Choroid plexus epithelial cell (primary cell): ENCODE data around the gene TPPP3.

ENCODE experiments used
- DNase-seq: peaks from one replicate; pipeline ENCODE4 v3.0.0-alpha.2; 2010; ENCODE audit warnings: low read depth
- H3K4me3 ChIP-seq: 2 replicates; pipeline ENCODE4 v1.5.1; 2011; ENCODE audit warnings: low read depth, mild to moderate bottlenecking, control low read depth, low read length, moderate library complexity
- TF ChIP-seq, protein P1 (sequence below): conservative IDR thresholded peaks from 2 replicates; pipeline ENCODE4 v1.5.1; 2011; ENCODE audit warnings: low read depth, mild to moderate bottlenecking, control low read depth, inconsistent platforms, low read length, moderate library complexity

Gene TPPP3

DNA sequence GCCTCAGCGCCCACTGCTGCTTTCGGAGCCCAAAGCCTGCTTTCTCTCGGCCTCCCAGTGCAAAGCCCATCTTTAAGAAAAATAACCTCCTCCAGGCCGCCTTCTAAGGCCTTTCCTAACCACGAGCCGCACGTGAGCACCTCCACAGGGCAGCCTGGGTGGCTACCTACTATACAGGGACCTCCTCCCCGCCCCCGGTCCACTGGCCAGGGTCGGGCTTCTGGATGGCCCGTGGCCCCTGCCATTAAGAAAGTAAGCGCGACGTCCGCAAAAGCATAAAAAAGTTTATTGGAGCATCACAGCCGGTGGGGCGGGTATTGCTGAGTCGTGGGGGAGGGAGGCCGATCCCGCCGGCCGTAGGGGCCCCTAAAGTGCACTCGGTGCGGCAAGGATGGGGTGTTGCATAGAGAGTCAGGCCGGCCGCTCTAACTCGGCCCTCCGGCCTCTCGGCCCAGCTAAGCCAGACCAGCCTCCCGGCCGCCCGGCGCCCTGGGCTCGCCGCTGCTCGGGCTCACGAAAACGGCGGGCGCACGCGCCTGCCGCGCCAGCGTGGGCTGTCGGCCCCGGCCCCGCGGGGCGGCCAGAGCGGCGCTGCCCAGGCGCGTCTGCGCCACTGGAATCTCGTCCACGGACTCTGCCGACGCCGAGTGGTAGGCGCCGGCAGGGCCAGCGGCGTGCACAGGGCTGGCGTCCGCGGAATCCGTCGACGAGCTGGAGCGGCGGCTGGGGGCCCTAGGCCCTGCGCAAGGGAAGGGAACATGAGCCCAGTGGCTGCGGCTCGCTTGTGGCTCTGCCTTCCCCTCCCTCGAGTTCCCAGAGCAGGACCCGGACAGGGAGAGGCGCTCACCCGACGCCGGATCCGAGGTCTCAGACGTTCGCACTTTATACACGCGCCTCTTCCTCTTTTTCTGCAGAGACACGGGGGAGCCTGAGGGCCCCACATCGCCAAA is 1.1 kb upstream of the TPPP3 start:
- TF ChIP-seq, protein P1, sequence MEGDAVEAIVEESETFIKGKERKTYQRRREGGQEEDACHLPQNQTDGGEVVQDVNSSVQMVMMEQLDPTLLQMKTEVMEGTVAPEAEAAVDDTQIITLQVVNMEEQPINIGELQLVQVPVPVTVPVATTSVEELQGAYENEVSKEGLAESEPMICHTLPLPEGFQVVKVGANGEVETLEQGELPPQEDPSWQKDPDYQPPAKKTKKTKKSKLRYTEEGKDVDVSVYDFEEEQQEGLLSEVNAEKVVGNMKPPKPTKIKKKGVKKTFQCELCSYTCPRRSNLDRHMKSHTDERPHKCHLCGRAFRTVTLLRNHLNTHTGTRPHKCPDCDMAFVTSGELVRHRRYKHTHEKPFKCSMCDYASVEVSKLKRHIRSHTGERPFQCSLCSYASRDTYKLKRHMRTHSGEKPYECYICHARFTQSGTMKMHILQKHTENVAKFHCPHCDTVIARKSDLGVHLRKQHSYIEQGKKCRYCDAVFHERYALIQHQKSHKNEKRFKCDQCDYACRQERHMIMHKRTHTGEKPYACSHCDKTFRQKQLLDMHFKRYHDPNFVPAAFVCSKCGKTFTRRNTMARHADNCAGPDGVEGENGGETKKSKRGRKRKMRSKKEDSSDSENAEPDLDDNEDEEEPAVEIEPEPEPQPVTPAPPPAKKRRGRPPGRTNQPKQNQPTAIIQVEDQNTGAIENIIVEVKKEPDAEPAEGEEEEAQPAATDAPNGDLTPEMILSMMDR = no peak
- peak overlapping the region; percentile 4 for H3K4me3 ChIP-seq
- no peak for DNase-seq

DNA sequence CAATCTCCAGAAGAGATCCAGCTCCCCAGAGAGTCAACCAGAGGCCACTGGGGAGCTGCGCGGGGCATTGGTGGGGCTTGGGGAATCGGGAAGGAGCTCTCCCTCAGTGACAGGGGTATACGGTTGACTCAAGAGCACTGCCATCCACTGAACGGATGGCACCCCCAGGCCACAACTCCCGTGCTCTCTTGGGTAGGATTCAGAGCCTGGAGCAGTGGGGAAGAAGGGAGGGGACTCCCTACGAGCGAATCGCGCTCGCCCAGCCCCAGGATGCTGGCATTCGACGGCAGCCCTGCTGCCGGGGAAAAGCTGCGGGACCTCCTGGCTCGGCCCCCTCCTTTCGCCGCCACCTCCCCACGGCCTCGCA is 473 bp upstream of the TPPP3 start:
- DNase-seq = no peak
- no peak overlapping the region for H3K4me3 ChIP-seq
- TF ChIP-seq, protein P1 = no peak

DNA sequence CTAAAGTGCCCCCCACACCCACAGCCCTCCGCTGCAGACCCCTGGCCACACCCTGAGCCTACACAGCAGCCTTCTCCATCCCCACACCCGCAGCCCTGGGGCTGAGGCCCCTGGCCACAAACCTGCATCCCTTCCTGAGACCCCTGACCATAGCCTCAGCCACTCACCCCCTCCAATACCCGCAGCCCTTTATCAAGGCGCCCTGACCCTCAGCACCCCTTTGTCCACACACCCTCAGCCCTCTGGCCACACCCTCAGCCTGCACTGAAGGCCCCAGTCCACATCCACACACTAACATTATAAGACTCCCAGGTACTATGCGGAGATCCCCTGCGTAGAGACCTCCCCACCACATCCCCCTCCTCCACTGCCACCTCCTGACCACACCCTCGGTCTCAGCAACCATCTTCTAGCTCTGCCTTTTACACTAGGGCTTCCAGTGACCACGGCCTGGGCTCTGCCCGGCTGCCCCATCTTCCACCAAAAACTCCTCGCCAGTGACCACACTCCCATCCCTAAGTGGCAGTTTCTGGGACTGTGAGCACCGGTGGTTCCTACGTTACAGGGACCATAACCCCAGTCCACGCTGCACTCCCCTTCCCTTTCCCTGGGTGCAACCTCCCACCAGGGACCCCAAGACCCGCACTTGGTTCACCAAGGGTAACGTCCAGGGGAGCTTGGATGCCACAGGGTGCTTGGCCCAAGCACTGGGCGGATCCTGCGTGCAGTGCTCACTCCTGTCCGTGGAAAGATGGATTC is 818 bp downstream of the TPPP3 start:
- TF ChIP-seq, protein P1 = no peak
- no peak for DNase-seq
- H3K4me3 ChIP-seq = no peak overlapping the region

GRCh38 chr16:67391424-67392300 is 1.6 kb downstream of the TPPP3 start:
- no peak overlapping the region for H3K4me3 ChIP-seq
- DNase-seq = no peak
- TF ChIP-seq, protein P1 = no peak

GRCh38 chr16:67390816-67391423 is 2.4 kb downstream of the TPPP3 start:
- TF ChIP-seq, protein P1 = no peak
- DNase-seq = no peak
- no peak overlapping the region for H3K4me3 ChIP-seq
